ENCODE data around the gene ZRANB2. TPM values are rescaled to one million over a fixed set of nuclear protein-coding genes. Genes with fewer than 3 reads are reported as not detected.

The ZRANB2 gene
- total RNA-seq, 1 donor from 2014 or later: 61.9 TPM

DNA sequence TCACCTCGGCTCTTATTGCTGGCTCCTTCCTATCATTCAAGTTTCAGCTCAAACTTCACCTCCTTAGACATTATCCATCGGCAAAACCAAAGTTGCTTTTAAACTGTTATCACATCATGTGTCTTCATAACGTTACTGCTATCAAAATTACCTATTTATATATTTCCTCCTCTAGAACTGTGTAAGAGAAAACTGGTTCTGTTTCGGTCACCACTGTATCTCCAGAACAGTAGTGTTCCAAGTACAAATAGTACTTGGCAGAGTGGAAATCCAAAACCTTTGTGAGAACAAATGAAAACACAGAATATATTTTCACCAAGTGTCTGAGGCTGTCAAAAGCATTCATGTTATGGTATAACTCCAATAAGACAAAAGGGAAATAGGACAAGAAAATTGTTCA is 9.1 kb downstream of the ZRANB2 start:
- DNase-seq (ENCODE audit: low spot score): no peak

DNA sequence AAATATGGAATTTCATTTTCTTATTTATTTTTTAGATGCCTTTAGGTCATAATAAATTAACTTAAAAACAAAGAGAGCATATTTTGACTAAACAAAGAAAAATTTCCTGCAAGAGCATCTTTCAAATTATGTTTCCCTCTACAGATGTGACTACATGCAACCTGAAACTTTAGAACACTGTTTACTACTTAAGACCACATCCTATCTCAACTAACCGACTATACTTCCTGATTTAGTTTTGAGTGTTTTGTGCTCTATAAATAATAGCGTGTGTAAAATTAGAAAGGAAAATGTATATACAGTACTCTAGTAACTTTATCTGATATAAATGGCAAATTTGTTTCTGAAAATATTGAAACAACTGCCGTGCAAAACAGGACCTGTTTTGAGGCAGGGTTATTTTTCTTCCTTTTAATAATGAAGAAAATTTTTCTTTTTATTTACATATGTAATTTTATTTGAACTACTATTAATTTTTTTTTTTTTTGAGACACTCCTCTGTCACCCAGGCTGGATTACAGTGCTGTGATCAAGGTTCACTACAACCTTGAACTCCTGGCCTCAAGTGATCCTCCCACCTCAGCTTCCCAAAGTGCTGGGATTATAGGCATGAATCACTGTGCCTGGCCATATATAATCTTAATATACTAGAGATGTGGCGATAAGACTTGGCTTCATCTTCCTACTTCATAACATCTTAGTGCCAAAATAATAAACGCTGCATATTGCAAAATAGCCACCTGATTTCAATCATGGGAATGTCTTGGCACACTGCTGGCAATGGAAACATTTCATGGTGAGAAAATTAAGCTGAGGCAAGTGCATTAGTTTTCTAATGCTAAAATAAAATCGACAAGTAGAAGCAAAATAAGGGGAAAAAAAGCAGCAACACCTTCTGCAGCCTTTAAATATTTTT is 12.3 kb downstream of the ZRANB2 start:
- DNase-seq (ENCODE audit: low spot score): no peak

DNA sequence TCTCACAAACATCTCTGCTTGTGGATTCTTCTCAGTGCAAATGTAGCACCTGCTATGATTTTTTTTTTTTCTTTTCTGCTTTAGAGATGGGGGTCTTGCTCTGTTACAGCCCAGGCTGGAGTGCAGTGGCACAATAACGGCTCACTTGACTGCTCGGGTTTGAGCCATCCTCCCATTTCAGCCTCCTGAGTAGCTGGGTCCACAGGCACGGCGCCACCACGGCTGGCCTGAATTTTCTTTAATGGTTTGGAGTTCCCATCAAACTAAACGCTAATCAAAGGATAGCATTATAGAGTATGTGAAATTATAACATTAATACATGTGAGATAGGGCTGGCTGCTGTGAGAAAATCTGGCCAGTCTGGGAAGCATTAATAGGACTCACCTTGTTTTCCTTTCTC is 26.0 kb downstream of the ZRANB2 start:
- no peak for DNase-seq (ENCODE audit: low spot score)

DNA sequence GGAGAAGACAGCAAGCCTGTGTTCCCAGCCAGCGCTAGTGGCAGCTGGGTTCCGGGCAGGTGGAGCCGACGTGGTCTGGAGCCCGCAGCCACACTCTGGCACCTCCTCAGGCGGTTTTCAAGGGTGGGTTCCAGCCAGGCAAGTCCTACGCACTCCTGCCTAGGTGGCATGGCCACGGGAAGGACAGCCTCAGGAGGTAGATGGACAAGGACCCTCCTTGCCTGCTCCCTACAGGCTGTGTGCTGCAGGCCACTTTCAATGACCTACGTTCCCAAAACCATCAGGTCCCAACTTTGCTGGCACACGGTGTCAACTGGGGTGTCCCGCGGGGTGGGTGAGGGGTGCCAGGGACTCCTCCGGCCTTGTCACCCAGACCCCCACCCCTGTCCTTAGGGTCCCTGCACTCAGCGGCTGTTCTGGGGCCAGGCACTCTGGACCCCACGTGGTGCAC is 26.5 kb downstream of the ZRANB2 start:
- no peak for DNase-seq (ENCODE audit: low spot score)

DNA sequence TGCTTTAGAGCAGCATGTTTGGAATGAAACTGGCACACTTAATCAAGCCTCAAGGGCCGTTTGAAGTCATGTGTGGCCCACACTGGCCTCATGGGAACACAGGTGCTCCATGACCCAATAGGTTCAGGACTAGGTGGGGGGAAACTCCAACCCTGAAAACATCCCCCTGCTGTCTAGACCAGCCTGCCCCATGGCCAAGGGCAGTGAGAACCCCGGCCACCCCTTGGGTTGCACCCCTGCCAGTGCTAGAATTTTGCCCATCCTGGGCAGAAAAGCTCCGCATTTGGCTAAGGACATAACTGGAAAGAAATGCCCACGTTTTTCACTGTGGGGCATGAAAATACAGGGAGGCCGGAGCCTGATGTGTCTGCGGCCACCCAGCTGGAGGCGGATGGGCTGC is 27.1 kb downstream of the ZRANB2 start:
- DNase-seq (ENCODE audit: low spot score): no peak

DNA sequence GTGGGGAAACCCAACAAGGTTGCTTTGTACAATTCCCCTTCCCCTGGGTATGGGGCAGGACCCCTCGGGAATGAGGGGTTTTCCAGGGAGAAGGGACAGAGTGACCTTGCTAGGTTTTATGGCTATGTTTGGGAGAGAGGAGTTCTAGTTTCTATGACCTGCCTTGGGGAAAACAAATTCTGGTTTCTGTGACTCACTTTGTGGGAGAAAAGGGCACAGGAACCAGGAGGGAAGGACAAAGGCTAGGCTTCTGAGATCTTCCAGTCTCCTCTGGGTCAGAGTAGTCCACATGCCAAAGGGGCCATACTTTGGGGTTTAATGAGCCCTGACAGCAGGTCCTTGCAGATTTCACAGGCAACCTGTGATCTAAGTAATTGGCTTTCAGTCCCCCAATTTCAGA is 27.7 kb downstream of the ZRANB2 start:
- no peak for DNase-seq (ENCODE audit: low spot score)

DNA sequence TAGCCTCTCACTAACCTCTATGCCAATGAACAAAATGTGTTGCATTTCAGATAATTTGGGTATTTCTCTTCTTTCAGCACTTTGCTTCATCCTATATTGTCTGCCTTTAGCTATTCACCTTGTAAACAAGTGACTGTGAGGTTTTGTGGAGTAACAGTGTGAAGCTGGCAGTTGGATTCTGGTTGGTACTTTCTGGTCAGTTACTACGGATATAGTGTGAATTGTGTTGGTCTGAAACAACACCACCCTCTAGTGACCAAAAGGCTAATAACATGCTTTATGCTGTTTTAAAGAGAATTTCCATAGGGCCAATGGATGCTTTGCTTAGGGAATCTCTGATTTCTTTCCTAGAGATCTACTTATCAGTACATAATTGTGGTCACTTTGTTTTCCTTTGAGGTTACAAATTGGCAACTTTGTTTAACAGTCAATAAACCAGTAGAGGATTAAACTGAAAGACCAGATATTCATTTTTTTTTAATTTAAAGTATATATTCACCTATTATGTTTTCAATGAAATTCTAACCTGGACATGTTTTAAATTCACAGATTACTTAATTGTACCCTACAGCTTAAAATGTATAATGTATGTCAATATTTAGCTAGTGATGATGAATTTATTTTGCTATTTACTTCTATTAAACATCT is 30.8 kb downstream of the ZRANB2 start:
- no peak for DNase-seq (ENCODE audit: low spot score)

DNA sequence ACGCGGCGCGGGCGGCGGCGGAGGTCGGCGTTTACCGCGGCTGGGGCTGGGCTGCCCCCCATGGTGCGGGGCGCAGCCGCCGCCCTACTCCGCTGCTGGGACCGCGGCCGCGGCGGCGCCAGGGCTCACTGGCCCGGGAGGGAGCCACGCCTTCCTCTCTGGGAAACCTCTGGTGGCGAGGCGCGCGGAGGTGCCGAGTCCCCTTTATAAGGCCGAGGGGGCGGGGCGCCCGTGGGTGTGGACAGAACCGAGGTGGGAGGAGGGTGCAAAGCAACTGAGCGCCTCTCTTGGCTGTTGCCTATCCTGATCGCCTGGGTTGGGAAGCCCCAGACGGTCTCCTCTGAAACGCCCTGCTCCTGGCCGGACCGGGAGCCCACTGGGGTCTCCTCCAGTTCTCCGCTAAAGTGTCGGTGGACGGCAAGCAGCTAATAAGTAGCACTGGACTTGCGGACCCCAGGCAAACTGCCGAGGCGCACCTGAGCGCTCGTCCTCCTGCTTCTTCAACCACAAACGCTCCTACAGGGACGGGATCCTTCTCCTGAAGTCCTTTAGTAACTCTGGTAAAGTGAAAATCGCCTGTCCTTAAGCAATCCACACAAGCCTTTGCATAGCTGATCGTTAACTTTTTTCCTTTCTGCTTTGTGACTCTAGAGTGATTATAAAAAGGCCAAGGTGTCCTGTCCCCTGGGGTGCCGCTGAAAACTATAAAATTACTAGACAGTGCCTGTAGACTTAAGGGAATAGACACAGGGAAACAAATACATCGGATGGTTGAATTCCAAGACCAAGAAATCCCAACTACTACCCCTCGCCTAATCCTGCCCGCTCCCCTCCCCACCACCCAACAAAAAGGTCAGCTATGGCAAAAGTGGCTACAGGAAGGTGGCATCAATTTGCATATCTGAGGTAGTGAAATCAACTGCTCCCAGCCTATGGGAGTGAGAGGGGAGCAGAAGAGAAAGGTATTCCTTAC is 32.9 kb downstream of the ZRANB2 start, which contains the start of gene PTGER3:
PTGER3 (minus strand) TSS at position 182 of the 973 bp plus-strand sequence. CDS start 239 bp downstream, outside the sequence.
- peak; percentile 91 for DNase-seq (ENCODE audit: low spot score)

DNA sequence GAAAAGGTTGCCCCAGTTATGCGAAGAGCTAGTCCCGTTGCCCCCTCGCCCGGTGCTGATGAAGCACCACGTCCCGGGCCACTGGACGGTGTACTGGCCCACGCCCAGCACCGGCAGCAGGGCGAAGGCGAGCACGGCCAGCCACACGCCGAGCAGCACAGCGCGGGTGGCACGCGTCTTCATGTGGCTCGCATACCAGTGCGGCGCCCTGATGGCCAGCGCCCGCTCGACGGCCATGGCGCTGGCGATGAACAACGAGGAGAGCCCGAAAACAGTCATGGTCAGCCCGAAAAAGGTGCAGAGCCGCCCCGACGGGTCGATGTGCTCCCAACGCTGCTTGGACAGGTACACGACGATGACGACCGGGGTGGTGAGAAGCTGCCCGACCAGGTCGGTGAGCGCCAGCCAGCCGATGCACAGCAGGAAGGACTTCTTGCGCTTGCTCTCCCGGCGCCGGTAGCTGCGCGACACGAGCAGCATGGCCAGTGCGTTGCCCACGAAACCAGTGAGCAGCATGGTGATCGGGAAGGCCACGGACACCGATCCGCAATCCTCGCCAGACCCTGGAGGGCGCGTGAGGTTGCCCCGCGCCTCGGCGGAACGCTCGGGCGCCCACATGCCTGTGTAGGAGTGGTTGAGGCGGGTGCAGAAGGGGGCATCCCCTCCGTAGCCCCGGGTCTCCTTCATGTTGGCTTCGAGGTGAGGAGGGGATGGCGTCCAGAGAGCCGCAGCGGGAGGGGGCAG is 33.8 kb downstream of the ZRANB2 start:
- DNase-seq (ENCODE audit: low spot score): no peak

DNA sequence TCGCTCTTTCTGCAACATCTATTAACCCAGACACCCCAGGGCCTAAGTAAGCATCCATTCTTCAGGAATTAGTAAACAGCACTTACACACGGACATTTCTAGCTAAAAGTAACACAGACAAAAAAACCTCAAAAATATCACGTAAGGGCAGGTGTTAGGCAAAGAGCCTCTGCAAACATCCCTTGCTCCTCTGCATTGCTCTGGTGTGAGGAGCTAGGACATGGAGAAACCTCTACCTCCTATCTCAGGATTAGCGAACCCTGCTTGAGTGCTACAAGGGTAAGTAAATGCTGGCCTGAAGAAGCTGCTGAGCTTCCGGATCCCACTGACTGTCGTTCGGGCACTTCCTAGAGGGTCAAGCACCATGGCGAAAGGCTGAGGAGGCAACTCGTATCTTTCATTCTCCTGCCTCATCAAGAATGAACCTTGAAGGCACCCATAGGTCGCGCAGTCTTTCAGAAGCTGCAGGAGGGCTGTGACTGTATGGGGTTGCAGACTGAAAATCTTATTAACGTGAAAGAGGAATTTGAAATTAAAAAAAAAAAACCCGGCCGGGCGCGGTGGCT is 35.3 kb downstream of the ZRANB2 start:
- DNase-seq (ENCODE audit: low spot score): no peak

DNA sequence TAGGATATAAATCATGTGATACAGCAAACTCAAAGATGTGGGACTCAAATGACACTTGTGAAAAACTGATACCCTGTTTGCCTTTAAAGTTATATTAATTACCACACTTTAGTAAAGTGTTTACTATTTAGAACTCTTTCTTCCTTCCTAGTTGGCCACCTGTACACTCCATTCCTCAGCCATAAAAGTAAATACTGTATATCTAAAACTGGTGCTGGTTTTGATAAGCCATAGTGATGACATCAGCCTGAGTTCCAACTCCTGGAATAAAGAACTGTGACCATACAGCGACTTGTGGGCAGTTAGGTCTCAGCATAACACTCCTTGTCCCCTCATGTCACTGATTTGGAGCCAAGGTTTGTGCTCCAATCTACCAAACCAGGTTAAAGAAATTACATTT is 36.0 kb downstream of the ZRANB2 start:
- DNase-seq (ENCODE audit: low spot score): no peak

DNA sequence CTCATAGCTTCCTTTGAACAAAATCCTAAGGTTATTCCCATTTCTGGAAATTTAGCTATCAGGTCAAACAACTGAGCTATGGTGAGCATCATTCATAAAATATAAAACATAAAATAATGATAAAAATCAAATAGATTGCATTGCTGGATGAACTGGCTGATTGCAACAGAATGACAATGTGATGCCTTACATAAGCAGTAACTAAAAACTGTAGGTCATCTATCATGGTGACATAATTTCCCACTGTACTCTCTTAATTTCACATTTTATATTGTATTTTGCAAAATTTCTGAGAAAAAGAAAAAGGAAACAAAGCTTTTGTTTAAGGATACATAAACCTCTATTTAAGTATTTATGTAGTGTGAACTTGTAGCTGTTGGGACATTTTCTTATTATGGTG is 37.8 kb downstream of the ZRANB2 start:
- no peak for DNase-seq (ENCODE audit: low spot score)

DNA sequence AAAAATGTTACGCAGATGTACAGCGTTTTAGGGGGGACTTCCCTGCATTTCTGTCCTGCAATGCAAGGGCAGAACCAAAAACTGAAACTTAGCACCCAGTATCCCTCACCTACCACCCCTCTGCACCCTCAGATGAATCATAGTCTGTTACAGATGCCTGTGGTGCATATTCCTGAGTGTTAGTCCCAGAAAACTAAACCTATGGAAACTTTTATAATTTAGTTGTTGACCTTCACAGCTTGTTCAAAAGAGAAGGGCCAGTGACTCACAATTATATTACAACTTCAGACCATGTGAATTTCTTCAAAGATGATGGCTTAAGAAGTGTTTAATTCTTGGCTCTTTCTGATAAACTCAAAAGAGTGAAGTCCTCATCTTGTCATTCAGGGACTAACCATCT is 39.0 kb downstream of the ZRANB2 start:
- DNase-seq (ENCODE audit: low spot score): no peak

DNA sequence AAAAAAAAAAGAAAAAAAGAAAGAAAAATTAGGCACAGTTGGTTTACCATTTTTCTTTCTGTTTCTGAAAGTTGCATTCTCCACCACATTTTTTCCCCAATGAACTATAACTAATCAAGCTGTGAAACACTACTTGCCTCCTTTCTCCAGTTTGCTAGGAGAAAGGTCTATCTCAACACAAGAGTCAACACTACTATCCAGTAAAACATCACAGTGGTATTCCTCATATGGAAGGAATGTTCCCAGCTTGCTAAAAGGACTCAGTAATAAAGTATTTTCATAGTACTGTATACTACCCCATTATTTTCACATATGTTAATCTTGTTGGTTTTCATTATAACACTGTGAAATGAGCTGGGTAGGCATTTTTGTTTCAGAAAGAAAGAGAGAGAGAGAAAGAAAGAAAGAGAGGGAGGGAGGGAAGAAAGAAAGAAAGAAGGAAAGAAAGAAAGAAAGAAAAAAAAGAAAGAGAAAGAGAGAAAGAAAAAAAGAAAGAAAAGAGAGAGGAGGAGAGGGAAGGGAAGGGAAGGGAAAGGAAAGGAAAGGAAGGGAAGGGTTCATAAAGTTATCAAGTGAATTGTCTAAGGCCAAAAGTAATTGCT is 41.1 kb downstream of the ZRANB2 start:
- no peak for DNase-seq (ENCODE audit: low spot score)

DNA sequence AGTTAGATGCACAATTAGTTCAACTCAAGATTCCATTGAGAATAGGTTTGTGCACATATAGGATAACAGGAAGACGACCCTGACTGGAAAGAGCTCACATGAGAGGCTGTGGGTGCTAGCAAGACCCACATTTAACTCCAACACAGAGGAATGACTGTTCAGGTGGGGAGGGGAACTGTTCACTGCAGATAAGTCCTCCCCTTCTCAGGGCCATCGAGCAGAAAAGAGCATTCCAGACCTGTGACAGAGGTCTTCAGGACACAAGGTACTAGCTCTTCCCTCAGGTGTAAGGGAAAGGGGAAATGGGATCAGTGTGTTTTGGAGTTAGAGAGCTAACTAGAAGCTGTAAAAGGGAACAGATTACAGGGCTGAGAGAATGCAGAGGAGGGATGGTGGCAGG is 41.9 kb downstream of the ZRANB2 start:
- no peak for DNase-seq (ENCODE audit: low spot score)

DNA sequence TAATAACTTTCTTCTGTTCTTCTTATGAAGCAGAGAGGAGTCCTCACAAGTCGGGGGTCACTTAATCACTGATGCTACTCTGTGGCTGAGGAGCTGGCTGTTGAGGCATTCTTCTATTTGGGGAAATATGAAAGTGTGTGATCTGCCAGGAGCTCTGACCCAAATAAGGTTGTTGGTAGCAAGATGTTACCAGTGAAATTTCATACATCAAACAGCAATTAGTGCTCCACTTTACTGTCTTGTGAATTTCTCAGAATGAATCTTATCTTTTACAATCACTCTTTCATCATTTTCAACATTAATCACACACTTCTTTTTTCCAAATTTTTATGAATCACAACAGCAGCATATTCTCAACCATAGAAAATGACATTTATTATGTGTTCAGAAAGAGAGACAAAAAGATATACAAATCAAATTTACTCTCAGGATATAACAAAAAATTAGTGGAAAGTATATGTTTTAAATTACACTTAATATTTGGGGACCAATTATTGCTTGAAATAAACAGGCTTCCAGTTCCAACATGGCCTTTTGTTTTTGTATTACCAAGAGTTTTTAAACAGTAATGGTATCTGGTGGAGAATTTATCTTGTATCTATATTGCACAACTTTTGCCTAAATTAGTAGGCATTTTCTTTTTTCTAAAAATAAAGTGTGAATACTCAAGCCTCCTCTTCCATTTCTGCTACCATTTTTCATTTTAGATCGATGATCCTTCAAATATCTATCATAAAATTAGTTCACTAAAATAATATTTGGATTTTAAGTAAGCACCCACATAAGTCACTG is 42.8 kb downstream of the ZRANB2 start:
- no peak for DNase-seq (ENCODE audit: low spot score)

DNA sequence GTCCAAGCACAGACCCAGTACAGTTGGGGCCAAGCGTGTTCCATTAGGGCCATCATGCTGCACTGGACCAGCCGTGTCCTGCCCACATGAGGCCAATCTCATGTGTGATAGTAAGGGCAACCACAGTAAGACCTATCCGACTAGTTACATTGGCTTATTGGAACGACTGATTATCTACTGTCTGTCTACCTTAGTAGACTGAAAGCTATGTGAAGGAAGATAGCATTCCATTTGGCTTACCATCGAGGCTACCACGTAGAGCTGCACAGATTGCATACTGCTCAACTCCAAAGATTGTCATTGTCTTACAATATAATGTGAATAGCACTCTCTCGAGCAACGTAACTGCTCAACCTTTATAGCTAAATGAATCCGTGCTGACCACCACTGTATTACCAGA is 43.8 kb downstream of the ZRANB2 start:
- DNase-seq (ENCODE audit: low spot score): no peak

DNA sequence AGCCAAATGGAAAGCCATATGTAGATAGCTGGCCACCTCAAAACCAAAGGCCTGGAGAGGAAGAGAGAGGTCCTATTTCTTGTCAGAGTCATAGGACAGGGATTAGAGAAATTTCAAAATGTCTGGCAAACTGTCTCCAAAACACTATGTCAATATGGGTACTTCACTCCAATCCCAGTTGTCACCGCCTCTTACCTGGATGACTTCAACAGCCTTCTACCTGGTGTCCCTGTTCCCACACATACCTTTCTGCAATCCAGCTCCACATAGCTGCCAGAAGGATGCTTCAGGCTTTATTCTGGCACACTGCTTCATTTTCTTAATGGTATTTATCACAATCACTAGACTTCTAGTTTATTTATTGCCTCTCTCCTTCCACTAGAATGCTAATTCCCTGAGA is 47.7 kb downstream of the ZRANB2 start:
- no peak for DNase-seq (ENCODE audit: low spot score)

DNA sequence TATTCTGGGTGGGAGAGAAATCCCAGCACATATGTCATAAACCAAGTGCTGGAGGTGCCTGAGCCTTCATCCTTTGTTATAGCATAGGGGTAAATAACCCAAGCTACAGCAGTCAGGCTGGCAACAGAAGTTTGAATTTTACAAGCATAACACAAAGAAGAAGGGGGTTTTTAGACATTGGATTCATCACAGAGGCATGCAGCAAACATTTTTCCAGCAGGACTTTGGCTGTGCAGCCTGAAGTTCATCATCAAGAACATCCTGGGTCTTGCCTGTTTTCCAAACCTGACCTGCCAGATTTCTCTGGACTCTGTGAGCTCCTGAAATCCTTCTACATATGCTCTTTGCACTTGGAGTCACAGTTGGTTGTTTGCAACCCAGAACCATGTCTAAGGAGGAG is 49.4 kb downstream of the ZRANB2 start:
- DNase-seq (ENCODE audit: low spot score): no peak
